Gastrocnemius medialis (tissue), 4 donors: ENCODE results near the gene MASP1.

Experiments used
- POLR2A ChIP-seq, 2 donors: fragments of 450-650 bp; IDR thresholded peaks; one replicate each; pipeline ENCODE4 v1.6.1; 2017; ENCODE audit warnings: antibody characterized with exemption in 2 of 2, mild to moderate bottlenecking in 2 of 2, moderate library complexity in 2 of 2
- TF ChIP-seq, protein P1 (sequence below), 5 experiments: fragments of 450-650 bp in 3 of 5; fragments of 200-600 bp in 2 of 5; sonication (generic) in 2 of 5; IDR thresholded peaks in 4 of 5; conservative IDR thresholded peaks in 1 of 5; 1 replicate in 4 of 5; 2 replicates in 1 of 5; pipeline ENCODE4 v1.5.1; 2016 to 2019; ENCODE audit warnings: antibody characterized with exemption in 5 of 5, mild to moderate bottlenecking in 3 of 5, moderate library complexity in 3 of 5

GRCh38 chr3:187215460-187215859 lies 76.1 kb downstream of the MASP1 start:
- TF ChIP-seq, protein P1, sequence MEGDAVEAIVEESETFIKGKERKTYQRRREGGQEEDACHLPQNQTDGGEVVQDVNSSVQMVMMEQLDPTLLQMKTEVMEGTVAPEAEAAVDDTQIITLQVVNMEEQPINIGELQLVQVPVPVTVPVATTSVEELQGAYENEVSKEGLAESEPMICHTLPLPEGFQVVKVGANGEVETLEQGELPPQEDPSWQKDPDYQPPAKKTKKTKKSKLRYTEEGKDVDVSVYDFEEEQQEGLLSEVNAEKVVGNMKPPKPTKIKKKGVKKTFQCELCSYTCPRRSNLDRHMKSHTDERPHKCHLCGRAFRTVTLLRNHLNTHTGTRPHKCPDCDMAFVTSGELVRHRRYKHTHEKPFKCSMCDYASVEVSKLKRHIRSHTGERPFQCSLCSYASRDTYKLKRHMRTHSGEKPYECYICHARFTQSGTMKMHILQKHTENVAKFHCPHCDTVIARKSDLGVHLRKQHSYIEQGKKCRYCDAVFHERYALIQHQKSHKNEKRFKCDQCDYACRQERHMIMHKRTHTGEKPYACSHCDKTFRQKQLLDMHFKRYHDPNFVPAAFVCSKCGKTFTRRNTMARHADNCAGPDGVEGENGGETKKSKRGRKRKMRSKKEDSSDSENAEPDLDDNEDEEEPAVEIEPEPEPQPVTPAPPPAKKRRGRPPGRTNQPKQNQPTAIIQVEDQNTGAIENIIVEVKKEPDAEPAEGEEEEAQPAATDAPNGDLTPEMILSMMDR (IDR thresholded peaks at IDR 0.05 in 4 of 5, conservative IDR thresholded peaks at IDR 0.05 in 1 of 5), result no peak
- no peak for TF ChIP-seq POLR2A (IDR thresholded peaks at IDR 0.05)
